ENCODE measurements around the gene C17orf114.
A peak's percentile ranks its signal among the peaks of the same experiment; 100 is the strongest.

C17orf114 gene

DNA sequence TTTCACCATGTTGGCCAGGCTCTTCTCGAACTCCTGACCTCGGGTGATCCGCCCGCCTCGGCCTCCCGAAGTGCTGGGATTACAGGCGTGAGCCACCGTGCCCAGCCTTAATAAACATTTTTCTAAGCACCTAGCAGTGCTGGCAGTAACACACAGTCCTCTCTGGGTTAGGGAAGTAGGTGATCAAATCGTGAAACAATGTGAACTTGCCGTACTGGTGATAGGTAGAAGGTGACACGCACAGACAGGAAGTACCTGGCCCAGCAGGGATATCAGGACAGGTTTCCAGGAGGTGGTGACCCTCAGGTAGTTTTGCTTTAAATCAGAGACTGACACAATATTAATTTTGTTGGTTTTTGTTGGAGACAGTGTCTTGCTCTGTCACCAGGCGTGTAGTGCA is 9.3 kb upstream of the C17orf114 start:
- Histone ChIP-seq H3K4me1 (peaks cover 4 to 9% of the 10 kb centered on the region in 2 donors), H3K27ac (no peak overlapping the region), H3K36me3 (no peaks in the 10 kb centered on the region), H3K4me3 (no peak overlapping the region), H3K27me3 (no peaks in the 10 kb centered on the region), H3K9me3 (no peaks in the 10 kb centered on the region)
- no peak for DNase-seq (ENCODE audit: low spot score in 2 of 2)
- intact Hi-C loops (cut with DNase I; ENCODE audit: low total_unique reads): no loop called here
- TF ChIP-seq, protein P1, sequence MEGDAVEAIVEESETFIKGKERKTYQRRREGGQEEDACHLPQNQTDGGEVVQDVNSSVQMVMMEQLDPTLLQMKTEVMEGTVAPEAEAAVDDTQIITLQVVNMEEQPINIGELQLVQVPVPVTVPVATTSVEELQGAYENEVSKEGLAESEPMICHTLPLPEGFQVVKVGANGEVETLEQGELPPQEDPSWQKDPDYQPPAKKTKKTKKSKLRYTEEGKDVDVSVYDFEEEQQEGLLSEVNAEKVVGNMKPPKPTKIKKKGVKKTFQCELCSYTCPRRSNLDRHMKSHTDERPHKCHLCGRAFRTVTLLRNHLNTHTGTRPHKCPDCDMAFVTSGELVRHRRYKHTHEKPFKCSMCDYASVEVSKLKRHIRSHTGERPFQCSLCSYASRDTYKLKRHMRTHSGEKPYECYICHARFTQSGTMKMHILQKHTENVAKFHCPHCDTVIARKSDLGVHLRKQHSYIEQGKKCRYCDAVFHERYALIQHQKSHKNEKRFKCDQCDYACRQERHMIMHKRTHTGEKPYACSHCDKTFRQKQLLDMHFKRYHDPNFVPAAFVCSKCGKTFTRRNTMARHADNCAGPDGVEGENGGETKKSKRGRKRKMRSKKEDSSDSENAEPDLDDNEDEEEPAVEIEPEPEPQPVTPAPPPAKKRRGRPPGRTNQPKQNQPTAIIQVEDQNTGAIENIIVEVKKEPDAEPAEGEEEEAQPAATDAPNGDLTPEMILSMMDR (IDR thresholded peaks at IDR 0.05): no peak
- no peak for TF ChIP-seq POLR2AphosphoS5 (IDR thresholded peaks at IDR 0.05)
- no peak for TF ChIP-seq POLR2A (IDR thresholded peaks at IDR 0.05)

DNA sequence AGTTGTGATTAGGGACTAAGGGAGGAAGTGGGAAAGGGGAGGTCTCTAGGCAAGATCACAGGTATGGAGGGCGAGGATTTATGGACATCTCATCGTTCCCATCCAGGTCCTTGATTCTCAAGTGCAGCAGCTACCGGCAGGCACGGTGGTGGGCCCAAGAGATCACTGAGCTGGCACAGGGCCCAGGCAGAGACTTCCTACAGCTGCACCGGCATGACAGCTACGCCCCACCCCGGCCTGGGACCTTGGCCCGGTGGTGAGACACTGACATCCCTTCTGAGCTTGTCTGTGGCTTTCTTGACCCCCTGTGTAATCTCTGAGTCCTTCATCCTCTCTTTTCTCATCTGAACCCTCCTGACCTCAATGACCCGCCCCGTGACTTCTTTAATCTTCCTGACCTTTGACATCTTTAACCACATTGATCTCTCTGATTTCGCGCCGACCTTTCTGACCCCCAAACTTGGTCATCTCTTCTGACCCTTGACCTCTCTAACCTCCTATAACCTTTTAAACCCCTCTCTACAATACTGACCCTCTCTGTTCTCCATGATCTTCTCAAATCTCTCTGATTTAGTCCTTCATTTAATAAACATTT is 8.7 kb upstream of the C17orf114 start:
- no peak overlapping the region for H3K27ac ChIP-seq
- H3K4me3 ChIP-seq: no peak overlapping the region
- peaks cover 4 to 9% of the 10 kb centered on the region in 2 donors for H3K4me1 ChIP-seq
- no peaks in the 10 kb centered on the region for H3K36me3 ChIP-seq
- intact Hi-C loops (cut with DNase I; ENCODE audit: low total_unique reads): no loop called here
- H3K9me3 ChIP-seq: no peaks in the 10 kb centered on the region
- no peaks in the 10 kb centered on the region for H3K27me3 ChIP-seq
- DNase-seq (ENCODE audit: low spot score in 2 of 2): no peak
- TF ChIP-seq POLR2AphosphoS5 (IDR thresholded peaks at IDR 0.05): no peak
- TF ChIP-seq, protein P1 (IDR thresholded peaks at IDR 0.05): no peak
- no peak for TF ChIP-seq POLR2A (IDR thresholded peaks at IDR 0.05)

DNA sequence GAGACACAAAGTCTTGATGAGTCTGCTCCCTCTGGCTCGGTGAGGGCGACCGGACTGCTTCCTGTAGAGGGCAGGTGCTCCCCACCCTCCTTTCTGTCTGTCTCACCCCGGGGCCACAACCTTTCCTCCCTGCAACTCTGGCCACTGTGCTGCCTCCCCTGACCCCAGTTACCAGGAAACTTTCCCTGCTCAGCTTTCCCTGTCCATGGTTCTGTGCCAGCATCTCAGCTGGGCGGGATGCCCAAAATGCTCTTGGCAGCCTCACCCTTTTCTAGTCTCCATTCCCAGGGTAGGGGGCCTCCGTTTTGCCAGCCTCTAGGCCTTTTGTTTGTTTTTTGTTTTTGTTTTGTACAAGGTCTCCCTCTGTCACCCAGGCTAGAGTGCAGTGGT is 6.2 kb upstream of the C17orf114 start:
- H3K4me3 ChIP-seq: peak overlapping the region in 2 of 3 donors; percentile 78 to 88
- peak overlapping the region; percentile 44 to 72 for H3K27ac ChIP-seq
- intact Hi-C loops (cut with DNase I; ENCODE audit: low total_unique reads): no loop called here

DNA sequence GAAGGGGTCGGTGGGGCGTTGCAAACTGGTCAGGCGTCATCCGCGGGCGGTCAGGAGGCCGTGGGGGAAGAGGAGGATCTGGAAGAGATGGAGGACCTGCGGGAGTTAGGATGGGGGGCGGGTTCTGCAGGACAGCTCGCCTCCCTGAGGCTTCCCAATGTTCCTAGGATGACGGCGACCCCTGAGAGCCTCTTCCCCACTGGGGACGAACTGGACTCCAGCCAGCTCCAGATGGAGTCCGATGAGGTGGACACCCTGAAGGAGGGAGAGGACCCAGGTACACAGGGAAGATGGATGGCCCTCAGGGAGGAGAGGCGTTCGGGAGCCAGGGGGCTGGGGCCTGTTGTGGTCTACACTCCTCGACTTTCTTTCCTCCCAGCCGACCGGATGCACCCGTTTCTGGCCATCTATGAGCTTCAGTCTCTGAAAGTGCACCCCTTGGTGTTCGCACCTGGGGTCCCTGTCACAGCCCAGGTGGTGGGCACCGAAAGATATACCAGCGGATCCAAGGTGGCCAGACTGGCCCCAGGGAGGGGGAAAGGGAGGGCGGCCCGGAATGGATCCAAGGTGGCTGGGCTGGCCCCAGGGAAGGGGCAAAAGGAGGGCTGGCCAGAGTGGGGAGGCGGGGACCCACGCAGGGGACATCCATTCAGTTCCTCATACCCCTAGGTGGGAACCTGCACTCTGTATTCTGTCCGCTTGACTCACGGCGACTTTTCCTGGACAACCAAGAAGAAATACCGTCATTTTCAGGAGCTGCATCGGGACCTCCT is 5.7 kb upstream of the C17orf114 start:
- no peaks in the 10 kb centered on the region for H3K27me3 ChIP-seq
- H3K27ac ChIP-seq: peak overlapping the region; percentile 72 to 80
- H3K4me1 ChIP-seq: peaks cover 4 to 9% of the 10 kb centered on the region in 2 donors
- intact Hi-C loops (cut with DNase I; ENCODE audit: low total_unique reads): no loop called here
- H3K36me3 ChIP-seq: no peaks in the 10 kb centered on the region
- H3K4me3 ChIP-seq: peak overlapping the region; percentile 78 to 88 (median 87)
- no peaks in the 10 kb centered on the region for H3K9me3 ChIP-seq
- DNase-seq (ENCODE audit: low spot score in 2 of 2): no peak
- no peak for TF ChIP-seq POLR2AphosphoS5 (IDR thresholded peaks at IDR 0.05)
- TF ChIP-seq, protein P1 (IDR thresholded peaks at IDR 0.05): no peak
- TF ChIP-seq POLR2A (IDR thresholded peaks at IDR 0.05): no peak

More for the DNA sequence above, 6.2 kb upstream of the C17orf114 start:
- Histone ChIP-seq H3K4me1 (peaks cover 4 to 9% of the 10 kb centered on the region in 2 donors), H3K27me3 (no peaks in the 10 kb centered on the region), H3K36me3 (no peaks in the 10 kb centered on the region), H3K9me3 (no peaks in the 10 kb centered on the region)
- peak; percentile 50 to 80 for DNase-seq (ENCODE audit: low spot score in 2 of 2)
- TF ChIP-seq POLR2A (IDR thresholded peaks at IDR 0.05) (no peak), POLR2AphosphoS5 (IDR thresholded peaks at IDR 0.05) (no peak)
- TF ChIP-seq, protein P1 (IDR thresholded peaks at IDR 0.05): no peak
